Measurements from ENCODE around the gene NFKBIB. TPM values are rescaled to one million over a fixed set of nuclear protein-coding genes. Genes with fewer than 3 reads are reported as not detected.
A peak's percentile ranks its signal among the peaks of the same experiment; 100 is the strongest.

NFKBIB gene
- total and polyA plus RNA-seq, 2 of the 8 experiments (the other 6 are each of a cell fraction or from before 2014, with no cell fraction given) = 37.3 to 44.1 TPM

DNA sequence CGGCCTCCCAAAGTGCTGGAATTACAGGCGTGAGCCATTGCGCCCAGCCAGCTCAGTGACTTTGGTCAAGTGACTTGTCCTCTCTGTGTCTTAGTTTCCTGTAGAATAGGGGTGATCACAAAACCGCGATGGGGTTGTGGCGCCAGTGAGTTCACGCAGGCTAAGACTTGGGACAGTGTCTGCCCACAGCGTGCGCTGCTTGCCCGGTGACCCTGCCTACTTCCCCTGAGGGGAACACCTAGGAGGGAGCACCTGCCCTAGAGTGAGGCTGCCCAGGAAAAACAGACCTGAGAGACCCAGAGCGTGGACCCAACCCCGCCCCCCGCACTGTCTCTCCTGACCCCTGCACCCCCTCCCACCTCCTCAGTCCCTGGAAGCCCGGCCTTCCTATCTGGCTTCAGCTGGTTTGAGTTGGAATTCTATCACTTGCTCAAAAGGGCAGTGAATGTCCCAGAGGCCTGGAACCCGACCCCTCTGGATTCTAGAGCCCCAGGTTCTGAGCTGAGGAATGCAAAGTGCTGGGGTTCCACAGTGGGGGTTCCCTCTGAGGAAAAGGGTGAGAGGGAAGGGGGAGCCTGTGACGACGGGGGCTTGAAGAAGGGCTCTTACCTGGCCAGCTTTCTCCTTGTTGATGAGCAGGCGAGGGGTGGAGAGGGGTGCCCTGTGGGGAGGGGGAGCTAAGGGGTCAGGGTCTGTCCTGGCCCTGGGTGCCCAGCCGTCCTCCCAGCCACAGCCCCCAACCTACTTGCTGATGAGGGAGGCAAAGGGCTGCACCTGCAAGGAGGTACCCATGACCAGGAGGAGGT is 19.5 kb upstream of the NFKBIB start (continued):
- TF ChIP-seq, protein P1, sequence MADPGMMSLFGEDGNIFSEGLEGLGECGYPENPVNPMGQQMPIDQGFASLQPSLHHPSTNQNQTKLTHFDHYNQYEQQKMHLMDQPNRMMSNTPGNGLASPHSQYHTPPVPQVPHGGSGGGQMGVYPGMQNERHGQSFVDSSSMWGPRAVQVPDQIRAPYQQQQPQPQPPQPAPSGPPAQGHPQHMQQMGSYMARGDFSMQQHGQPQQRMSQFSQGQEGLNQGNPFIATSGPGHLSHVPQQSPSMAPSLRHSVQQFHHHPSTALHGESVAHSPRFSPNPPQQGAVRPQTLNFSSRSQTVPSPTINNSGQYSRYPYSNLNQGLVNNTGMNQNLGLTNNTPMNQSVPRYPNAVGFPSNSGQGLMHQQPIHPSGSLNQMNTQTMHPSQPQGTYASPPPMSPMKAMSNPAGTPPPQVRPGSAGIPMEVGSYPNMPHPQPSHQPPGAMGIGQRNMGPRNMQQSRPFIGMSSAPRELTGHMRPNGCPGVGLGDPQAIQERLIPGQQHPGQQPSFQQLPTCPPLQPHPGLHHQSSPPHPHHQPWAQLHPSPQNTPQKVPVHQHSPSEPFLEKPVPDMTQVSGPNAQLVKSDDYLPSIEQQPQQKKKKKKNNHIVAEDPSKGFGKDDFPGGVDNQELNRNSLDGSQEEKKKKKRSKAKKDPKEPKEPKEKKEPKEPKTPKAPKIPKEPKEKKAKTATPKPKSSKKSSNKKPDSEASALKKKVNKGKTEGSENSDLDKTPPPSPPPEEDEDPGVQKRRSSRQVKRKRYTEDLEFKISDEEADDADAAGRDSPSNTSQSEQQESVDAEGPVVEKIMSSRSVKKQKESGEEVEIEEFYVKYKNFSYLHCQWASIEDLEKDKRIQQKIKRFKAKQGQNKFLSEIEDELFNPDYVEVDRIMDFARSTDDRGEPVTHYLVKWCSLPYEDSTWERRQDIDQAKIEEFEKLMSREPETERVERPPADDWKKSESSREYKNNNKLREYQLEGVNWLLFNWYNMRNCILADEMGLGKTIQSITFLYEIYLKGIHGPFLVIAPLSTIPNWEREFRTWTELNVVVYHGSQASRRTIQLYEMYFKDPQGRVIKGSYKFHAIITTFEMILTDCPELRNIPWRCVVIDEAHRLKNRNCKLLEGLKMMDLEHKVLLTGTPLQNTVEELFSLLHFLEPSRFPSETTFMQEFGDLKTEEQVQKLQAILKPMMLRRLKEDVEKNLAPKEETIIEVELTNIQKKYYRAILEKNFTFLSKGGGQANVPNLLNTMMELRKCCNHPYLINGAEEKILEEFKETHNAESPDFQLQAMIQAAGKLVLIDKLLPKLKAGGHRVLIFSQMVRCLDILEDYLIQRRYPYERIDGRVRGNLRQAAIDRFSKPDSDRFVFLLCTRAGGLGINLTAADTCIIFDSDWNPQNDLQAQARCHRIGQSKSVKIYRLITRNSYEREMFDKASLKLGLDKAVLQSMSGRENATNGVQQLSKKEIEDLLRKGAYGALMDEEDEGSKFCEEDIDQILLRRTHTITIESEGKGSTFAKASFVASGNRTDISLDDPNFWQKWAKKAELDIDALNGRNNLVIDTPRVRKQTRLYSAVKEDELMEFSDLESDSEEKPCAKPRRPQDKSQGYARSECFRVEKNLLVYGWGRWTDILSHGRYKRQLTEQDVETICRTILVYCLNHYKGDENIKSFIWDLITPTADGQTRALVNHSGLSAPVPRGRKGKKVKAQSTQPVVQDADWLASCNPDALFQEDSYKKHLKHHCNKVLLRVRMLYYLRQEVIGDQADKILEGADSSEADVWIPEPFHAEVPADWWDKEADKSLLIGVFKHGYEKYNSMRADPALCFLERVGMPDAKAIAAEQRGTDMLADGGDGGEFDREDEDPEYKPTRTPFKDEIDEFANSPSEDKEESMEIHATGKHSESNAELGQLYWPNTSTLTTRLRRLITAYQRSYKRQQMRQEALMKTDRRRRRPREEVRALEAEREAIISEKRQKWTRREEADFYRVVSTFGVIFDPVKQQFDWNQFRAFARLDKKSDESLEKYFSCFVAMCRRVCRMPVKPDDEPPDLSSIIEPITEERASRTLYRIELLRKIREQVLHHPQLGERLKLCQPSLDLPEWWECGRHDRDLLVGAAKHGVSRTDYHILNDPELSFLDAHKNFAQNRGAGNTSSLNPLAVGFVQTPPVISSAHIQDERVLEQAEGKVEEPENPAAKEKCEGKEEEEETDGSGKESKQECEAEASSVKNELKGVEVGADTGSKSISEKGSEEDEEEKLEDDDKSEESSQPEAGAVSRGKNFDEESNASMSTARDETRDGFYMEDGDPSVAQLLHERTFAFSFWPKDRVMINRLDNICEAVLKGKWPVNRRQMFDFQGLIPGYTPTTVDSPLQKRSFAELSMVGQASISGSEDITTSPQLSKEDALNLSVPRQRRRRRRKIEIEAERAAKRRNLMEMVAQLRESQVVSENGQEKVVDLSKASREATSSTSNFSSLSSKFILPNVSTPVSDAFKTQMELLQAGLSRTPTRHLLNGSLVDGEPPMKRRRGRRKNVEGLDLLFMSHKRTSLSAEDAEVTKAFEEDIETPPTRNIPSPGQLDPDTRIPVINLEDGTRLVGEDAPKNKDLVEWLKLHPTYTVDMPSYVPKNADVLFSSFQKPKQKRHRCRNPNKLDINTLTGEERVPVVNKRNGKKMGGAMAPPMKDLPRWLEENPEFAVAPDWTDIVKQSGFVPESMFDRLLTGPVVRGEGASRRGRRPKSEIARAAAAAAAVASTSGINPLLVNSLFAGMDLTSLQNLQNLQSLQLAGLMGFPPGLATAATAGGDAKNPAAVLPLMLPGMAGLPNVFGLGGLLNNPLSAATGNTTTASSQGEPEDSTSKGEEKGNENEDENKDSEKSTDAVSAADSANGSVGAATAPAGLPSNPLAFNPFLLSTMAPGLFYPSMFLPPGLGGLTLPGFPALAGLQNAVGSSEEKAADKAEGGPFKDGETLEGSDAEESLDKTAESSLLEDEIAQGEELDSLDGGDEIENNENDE (IDR thresholded peaks at IDR 0.05; ENCODE audit: insufficient replicate concordance, low read length) = no peak
- TF ChIP-seq GTF2F1 (IDR thresholded peaks at IDR 0.05; ENCODE audit: borderline replicate concordance, low read depth, low read length) (no peak), RAD21 (IDR thresholded peaks at IDR 0.05 in 1 of 2, conservative IDR thresholded peaks at IDR 0.05 in 1 of 2; ENCODE audit: low read depth in 2 of 2, low read length in 2 of 2) (no peak), CEBPB (IDR thresholded peaks at IDR 0.05; ENCODE audit: low read depth, low read length) (no peak), KDM1A (IDR thresholded peaks at IDR 0.05; ENCODE audit: borderline replicate concordance, low read length) (peak; percentile 76; the same call in 1 of the 2 replicates)
- TF ChIP-seq, protein P2, sequence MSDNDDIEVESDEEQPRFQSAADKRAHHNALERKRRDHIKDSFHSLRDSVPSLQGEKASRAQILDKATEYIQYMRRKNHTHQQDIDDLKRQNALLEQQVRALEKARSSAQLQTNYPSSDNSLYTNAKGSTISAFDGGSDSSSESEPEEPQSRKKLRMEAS (IDR thresholded peaks at IDR 0.05) = no peak

Data from H1 (cell line).